ENCODE data around the gene LONP1. TPM values are rescaled to one million over a fixed set of nuclear protein-coding genes. Genes with fewer than 3 reads are reported as not detected.

LONP1 gene
- polyA plus RNA-seq, 3 donors: 12.1 to 37.2 (median 13.8) TPM

GRCh38 chr19:5693195-5694166, 26.5 kb downstream of the LONP1 start:
- Histone ChIP-seq H3K36me3 (replicated peaks in 1 of 2; ENCODE audit: control insufficient read depth in 1 of 2, insufficient read depth in 2 of 2, low read length in 2 of 2) (peaks cover 59 to 63% of the 10 kb centered on the region in 2 donors), H3K27ac (ENCODE audit: low read depth in 1 of 2, low read length in 2 of 2) (peak overlapping the region in 1 of 2 donors; percentile 26), H3K27me3 (ENCODE audit: control insufficient read depth in 2 of 2, insufficient read depth in 2 of 2, low read length in 2 of 2) (no peaks in the 10 kb centered on the region), H3K4me1 (ENCODE audit: control insufficient read depth in 1 of 2, insufficient read depth in 2 of 2, low read length in 2 of 2) (peaks cover 16 to 20% of the 10 kb centered on the region in 2 donors), H4K20me1 (ENCODE audit: insufficient read depth, low read length) (peaks cover 71% of the 10 kb centered on the region), H3K4me2 (replicated peaks; ENCODE audit: extremely low read depth, low read length, poor library complexity, severe bottlenecking) (no peak overlapping the region), H3K79me2 (ENCODE audit: insufficient read depth, low read length) (peaks cover 55% of the 10 kb centered on the region), H3K9ac (ENCODE audit: insufficient read depth, low read length, poor library complexity, severe bottlenecking) (no peak overlapping the region), H3K4me3 (replicated peaks in 1 of 3; ENCODE audit: low read depth in 2 of 3, low read length in 3 of 3) (no peak overlapping the region), H2AFZ (ENCODE audit: insufficient read depth, low read depth, low read length, poor library complexity, severe bottlenecking) (no peak overlapping the region), H3K9me3 (replicated peaks in 1 of 2; ENCODE audit: control insufficient read depth in 1 of 2, insufficient read depth in 1 of 2, low read length in 2 of 2) (no peaks in the 10 kb centered on the region)
- Mint-ChIP-seq H3K27me3 (ENCODE audit: low read depth in 3 of 3) (peaks cover 0 to 4% (median 0%) of the 10 kb centered on the region in 3 donors), H3K27ac (peak overlapping the region in 1 of 7 donors; percentile 36), H3K4me1 (peaks cover 23% of the 10 kb centered on the region), H3K9me3 (peaks cover 0 to 4% (median 0%) of the 10 kb centered on the region in 7 donors), H3K4me3 (no peak overlapping the region), H3K36me3 (peaks cover 31 to 52% of the 10 kb centered on the region in 2 donors)
- TF ChIP-seq CTCF (IDR thresholded peaks at IDR 0.05): no peak
- no peak for DNase-seq
- 92% methylated on average over 32 of the region's 39 CpGs for WGBS (ENCODE audit: insufficient coverage)
- intact Hi-C loops (cut with micrococcal nuclease): no loop called here

GRCh38 chr19:5692723-5693194, 27.2 kb downstream of the LONP1 start:
- Histone ChIP-seq H2AFZ (ENCODE audit: insufficient read depth, low read depth, low read length, poor library complexity, severe bottlenecking) (no peak overlapping the region), H3K4me2 (replicated peaks; ENCODE audit: extremely low read depth, low read length, poor library complexity, severe bottlenecking) (no peak overlapping the region), H3K27me3 (ENCODE audit: control insufficient read depth in 2 of 2, insufficient read depth in 2 of 2, low read length in 2 of 2) (no peaks in the 10 kb centered on the region), H3K36me3 (replicated peaks in 1 of 2; ENCODE audit: control insufficient read depth in 1 of 2, insufficient read depth in 2 of 2, low read length in 2 of 2) (peaks cover 54 to 57% of the 10 kb centered on the region in 2 donors), H3K4me1 (ENCODE audit: control insufficient read depth in 1 of 2, insufficient read depth in 2 of 2, low read length in 2 of 2) (peaks cover 16 to 21% of the 10 kb centered on the region in 2 donors), H4K20me1 (ENCODE audit: insufficient read depth, low read length) (peaks cover 71% of the 10 kb centered on the region), H3K9ac (ENCODE audit: insufficient read depth, low read length, poor library complexity, severe bottlenecking) (peak overlapping the region; percentile 4), H3K79me2 (ENCODE audit: insufficient read depth, low read length) (peaks cover 55% of the 10 kb centered on the region), H3K9me3 (replicated peaks in 1 of 2; ENCODE audit: control insufficient read depth in 1 of 2, insufficient read depth in 1 of 2, low read length in 2 of 2) (no peaks in the 10 kb centered on the region), H3K27ac (ENCODE audit: low read depth in 1 of 2, low read length in 2 of 2) (peak overlapping the region in 1 of 2 donors; percentile 26), H3K4me3 (replicated peaks in 1 of 3; ENCODE audit: low read depth in 2 of 3, low read length in 3 of 3) (no peak overlapping the region)
- intact Hi-C loops (cut with micrococcal nuclease): no loop called here
- Mint-ChIP-seq H3K36me3 (peaks cover 31 to 50% of the 10 kb centered on the region in 2 donors), H3K27ac (peak overlapping the region in 2 of 7 donors; percentile 16 to 56), H3K9me3 (peaks cover 0 to 7% (median 0%) of the 10 kb centered on the region in 7 donors), H3K4me1 (peaks cover 23% of the 10 kb centered on the region), H3K4me3 (no peak overlapping the region), H3K27me3 (ENCODE audit: low read depth in 3 of 3) (peaks cover 0 to 4% (median 0%) of the 10 kb centered on the region in 3 donors)
- WGBS (ENCODE audit: insufficient coverage): 100% methylated on average over 1 of the region's 7 CpGs
- DNase-seq: no peak
- no peak for TF ChIP-seq CTCF (IDR thresholded peaks at IDR 0.05)
